Fibroblast of lung (primary cell): Measurements from ENCODE around the gene MAN1A1. TPM values are rescaled to one million over a fixed set of nuclear protein-coding genes. Genes with fewer than 3 reads are reported as not detected.

Source experiments
- DNase-seq, 2 donors: peaks; one replicate each; pipeline versions ENCODE4 v3.0.0 to v3.0.0-alpha.2; 2010; ENCODE audit warnings: low read depth in 2 of 2
- H2AFZ ChIP-seq: 2 replicates; pipeline ENCODE4 v1.5.1; 2012; ENCODE audit warnings: low read length, control low read depth, inconsistent platforms
- H3K27ac ChIP-seq: 2 replicates; pipeline ENCODE4 v1.5.1; 2011; ENCODE audit warnings: low read length, control low read depth; ENCODE audit not compliant: insufficient read depth
- H3K27me3 ChIP-seq: 2 replicates; pipeline ENCODE4 v1.5.1; 2011; ENCODE audit warnings: mild to moderate bottlenecking, low read length; ENCODE audit not compliant: control insufficient read depth, insufficient read depth
- H3K36me3 ChIP-seq: 2 replicates; pipeline ENCODE4 v1.5.1; 2011; ENCODE audit warnings: low read length; ENCODE audit not compliant: control insufficient read depth, insufficient read depth
- H3K4me1 ChIP-seq: 2 replicates; pipeline ENCODE4 v1.5.1; 2011; ENCODE audit warnings: low read length; ENCODE audit not compliant: control insufficient read depth, insufficient read depth; ENCODE audit errors: extremely low read depth
- H3K4me2 ChIP-seq: 2 replicates; pipeline ENCODE4 v1.5.1; 2011; ENCODE audit warnings: low read length, control low read depth; ENCODE audit not compliant: insufficient read depth; ENCODE audit errors: extremely low read depth
- H3K4me3 ChIP-seq, 4 experiments: fragments of 200-600 bp in 1 of 4; sonication (generic) in 1 of 4; replicated peaks in 1 of 4; 2 replicates each; pipeline ENCODE4 v1.5.1; 2011 to 2016; ENCODE audit warnings: low read length in 4 of 4, low read depth in 3 of 4, mild to moderate bottlenecking in 3 of 4, control low read depth in 2 of 4, inconsistent platforms in 1 of 4, mixed read lengths in 1 of 4; ENCODE audit not compliant: insufficient read depth in 1 of 4; ENCODE audit errors: control extremely low read depth in 1 of 4
- H3K79me2 ChIP-seq: 2 replicates; pipeline ENCODE4 v1.5.1; 2012; ENCODE audit warnings: mild to moderate bottlenecking, low read length, inconsistent platforms; ENCODE audit not compliant: control insufficient read depth, insufficient read depth
- H3K9ac ChIP-seq: 2 replicates; pipeline ENCODE4 v1.5.1; 2011; ENCODE audit warnings: mild to moderate bottlenecking, low read length, control low read depth; ENCODE audit not compliant: insufficient read depth
- H3K9me3 ChIP-seq: 2 replicates; pipeline ENCODE4 v1.5.1; 2012; ENCODE audit warnings: low read depth, low read length; ENCODE audit not compliant: control insufficient read depth, insufficient read depth
- H4K20me1 ChIP-seq: 2 replicates; pipeline ENCODE4 v1.5.1; 2011; ENCODE audit warnings: low read length; ENCODE audit not compliant: control insufficient read depth, insufficient read depth; ENCODE audit errors: extremely low read depth
- EZH2 ChIP-seq: IDR thresholded peaks from 2 replicates; pipeline ENCODE4 v1.5.1; 2012; ENCODE audit warnings: low read length, control low read depth, mild to moderate bottlenecking; ENCODE audit errors: missing control alignments
- polyA plus RNA-seq, 2 donors: library from polyadenylated mRNA; depleted of rRNA in 1 of 2; stranded (reverse) in 1 of 2; unstranded in 1 of 2; fragments of >200 nt; gene quantifications; 2 replicates each; pipeline ENCODE4 v1.2.1, GENCODE V29; 2011 to 2012; ENCODE audit warnings: missing spikeins in 1 of 2
- total RNA-seq: library from RNA; depleted of rRNA; stranded (reverse); fragments of >200 nt; gene quantifications from 2 replicates; pipeline ENCODE4 v1.2.1, GENCODE V29; 2014
- TF ChIP-seq, protein P1 (sequence below), 2 donors: IDR thresholded peaks in 1 of 2; conservative IDR thresholded peaks in 1 of 2; 1 replicate in 1 of 2; 2 replicates in 1 of 2; pipeline ENCODE4 v1.5.1; 2011 to 2012; ENCODE audit warnings: low read length in 2 of 2, control low read depth in 1 of 2, inconsistent platforms in 1 of 2, low read depth in 1 of 2, mild to moderate bottlenecking in 1 of 2

MAN1A1 gene
- total and polyA plus RNA-seq, 2 donors (not counting 1 experiment from before 2014, with no cell fraction given): 39.5 to 120 TPM

DNA sequence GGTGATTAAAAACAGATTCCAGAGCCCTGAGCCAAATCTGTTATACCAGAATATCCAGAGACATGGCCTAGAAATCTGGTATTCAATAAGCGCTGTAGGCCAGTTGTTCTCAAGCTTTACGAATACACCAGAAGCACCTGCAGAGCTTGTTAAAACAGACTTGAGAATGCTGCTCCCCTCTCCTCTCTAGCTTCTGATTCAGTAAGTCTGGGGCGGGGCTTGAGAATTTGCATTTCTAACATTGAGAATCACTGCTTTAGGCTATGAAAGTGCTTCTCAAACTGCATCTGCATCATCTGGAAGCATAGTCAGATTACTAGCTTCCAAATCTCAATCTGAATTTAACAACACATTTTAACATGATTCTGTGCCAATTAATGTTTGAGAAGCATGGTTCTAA lies 20.5 kb upstream of the MAN1A1 start:
- Histone ChIP-seq H2AFZ (no peak overlapping the region), H3K4me2 (no peak overlapping the region), H3K4me1 (no peaks in the 10 kb centered on the region), H3K27ac (no peak overlapping the region), H3K79me2 (no peaks in the 10 kb centered on the region), H3K27me3 (no peaks in the 10 kb centered on the region), H3K36me3 (no peaks in the 10 kb centered on the region), H3K4me3 (no peak overlapping the region), H4K20me1 (no peaks in the 10 kb centered on the region), H3K9ac (no peak overlapping the region), H3K9me3 (no peaks in the 10 kb centered on the region)
- TF ChIP-seq EZH2: no peak
- TF ChIP-seq, protein P1, sequence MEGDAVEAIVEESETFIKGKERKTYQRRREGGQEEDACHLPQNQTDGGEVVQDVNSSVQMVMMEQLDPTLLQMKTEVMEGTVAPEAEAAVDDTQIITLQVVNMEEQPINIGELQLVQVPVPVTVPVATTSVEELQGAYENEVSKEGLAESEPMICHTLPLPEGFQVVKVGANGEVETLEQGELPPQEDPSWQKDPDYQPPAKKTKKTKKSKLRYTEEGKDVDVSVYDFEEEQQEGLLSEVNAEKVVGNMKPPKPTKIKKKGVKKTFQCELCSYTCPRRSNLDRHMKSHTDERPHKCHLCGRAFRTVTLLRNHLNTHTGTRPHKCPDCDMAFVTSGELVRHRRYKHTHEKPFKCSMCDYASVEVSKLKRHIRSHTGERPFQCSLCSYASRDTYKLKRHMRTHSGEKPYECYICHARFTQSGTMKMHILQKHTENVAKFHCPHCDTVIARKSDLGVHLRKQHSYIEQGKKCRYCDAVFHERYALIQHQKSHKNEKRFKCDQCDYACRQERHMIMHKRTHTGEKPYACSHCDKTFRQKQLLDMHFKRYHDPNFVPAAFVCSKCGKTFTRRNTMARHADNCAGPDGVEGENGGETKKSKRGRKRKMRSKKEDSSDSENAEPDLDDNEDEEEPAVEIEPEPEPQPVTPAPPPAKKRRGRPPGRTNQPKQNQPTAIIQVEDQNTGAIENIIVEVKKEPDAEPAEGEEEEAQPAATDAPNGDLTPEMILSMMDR (conservative IDR thresholded peaks at IDR 0.05 in 1 of 2, IDR thresholded peaks at IDR 0.05 in 1 of 2; ENCODE audit: low read depth in 1 of 2, low read length in 2 of 2): no peak
- no peak for DNase-seq

DNA sequence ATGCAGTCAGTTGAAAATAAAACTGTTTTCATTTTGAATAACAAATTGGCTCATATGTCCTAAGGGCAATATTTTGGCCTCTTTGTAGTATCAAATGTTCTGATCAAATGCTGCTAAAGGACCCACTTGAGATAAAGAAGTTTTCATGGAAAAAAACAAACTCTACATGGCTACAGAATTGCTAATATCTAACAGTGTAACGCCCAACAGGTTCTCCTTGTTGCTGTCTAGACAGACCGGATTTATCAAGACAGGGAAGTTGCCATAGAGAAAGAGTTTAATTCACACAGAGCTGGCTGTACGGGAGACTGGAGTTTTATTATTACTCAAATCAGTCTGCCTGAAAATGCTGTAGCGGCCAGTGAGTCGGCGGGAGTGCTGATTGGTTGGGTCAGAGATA lies 19.4 kb upstream of the MAN1A1 start:
- TF ChIP-seq, protein P1 (conservative IDR thresholded peaks at IDR 0.05 in 1 of 2, IDR thresholded peaks at IDR 0.05 in 1 of 2; ENCODE audit: low read depth in 1 of 2, low read length in 2 of 2): no peak
- no peak for TF ChIP-seq EZH2
- Histone ChIP-seq H2AFZ (no peak overlapping the region), H3K9ac (no peak overlapping the region)

GRCh38 chr6:119361209-119361608 lies 11.6 kb upstream of the MAN1A1 start:
- Histone ChIP-seq H3K27ac (no peak overlapping the region), H4K20me1 (no peaks in the 10 kb centered on the region), H3K9me3 (no peaks in the 10 kb centered on the region), H3K79me2 (no peaks in the 10 kb centered on the region), H3K4me1 (no peaks in the 10 kb centered on the region), H3K9ac (no peak overlapping the region), H3K27me3 (no peaks in the 10 kb centered on the region), H3K4me2 (no peak overlapping the region), H2AFZ (no peak overlapping the region), H3K4me3 (no peak overlapping the region), H3K36me3 (no peaks in the 10 kb centered on the region)
- TF ChIP-seq, protein P1 (conservative IDR thresholded peaks at IDR 0.05 in 1 of 2, IDR thresholded peaks at IDR 0.05 in 1 of 2; ENCODE audit: low read depth in 1 of 2, low read length in 2 of 2): no peak
- no peak for DNase-seq

More for the DNA sequence above, 19.4 kb upstream of the MAN1A1 start:
- H3K27me3 ChIP-seq: no peaks in the 10 kb centered on the region
- H3K4me3 ChIP-seq: no peak overlapping the region
- H4K20me1 ChIP-seq: no peaks in the 10 kb centered on the region
- no peaks in the 10 kb centered on the region for H3K36me3 ChIP-seq
- no peak overlapping the region for H3K4me2 ChIP-seq
- no peaks in the 10 kb centered on the region for H3K4me1 ChIP-seq
- H3K27ac ChIP-seq: no peak overlapping the region
- no peaks in the 10 kb centered on the region for H3K9me3 ChIP-seq
- no peaks in the 10 kb centered on the region for H3K79me2 ChIP-seq
- no peak for DNase-seq
